Stimulated activated CD8-positive, alpha-beta memory T cell treated with anti-CD3 and anti-CD28 coated beads, Interleukin-7, amount 100 ng/mL, for 1 hour (primary cell): ENCODE data around the gene MED26.

Source experiments
- DNase-seq, 2 donors: peaks; one replicate each; pipeline ENCODE4 v3.0.0-alpha.2; 2020; ENCODE audit warnings: low read depth in 2 of 2

The MED26 gene

DNA sequence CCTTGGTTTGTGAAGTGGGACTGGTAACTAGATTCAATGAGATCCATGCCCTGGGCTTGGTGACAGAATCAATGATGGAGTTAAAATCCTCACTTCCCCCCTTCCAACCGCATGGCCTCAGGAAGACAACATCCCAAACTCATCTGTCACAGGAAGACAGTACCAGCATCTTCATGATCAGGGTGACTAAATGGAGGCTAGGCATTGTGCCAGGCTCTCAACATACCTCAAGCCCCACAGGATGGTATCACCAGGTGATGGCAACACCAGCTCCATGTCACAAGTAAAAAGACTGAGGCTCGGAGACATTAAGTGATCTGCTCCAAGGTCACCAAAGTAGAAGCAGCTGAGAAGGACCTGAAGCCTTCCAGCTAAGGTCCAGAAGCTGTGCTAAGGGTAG is 14.2 kb downstream of the MED26 start:
- DNase-seq: no peak

DNA sequence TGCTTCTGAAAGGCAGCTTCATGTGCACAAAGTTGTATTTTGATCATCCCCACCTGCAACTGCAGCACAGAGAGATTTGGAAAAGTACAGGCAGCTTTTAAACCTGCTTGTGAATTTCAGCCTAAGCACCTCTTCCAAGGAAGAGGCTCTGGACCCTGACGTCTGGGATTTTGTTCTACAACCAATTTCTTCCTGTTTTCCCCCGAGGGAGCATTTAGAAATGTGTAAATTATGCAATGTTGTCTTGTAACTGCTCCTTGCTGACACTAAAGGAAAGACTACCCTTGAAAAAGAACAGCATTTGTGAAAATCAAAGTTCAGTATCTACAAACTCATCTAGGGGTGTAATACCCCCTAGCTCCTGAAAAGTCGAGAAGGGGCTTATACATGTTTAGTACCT is 15.4 kb downstream of the MED26 start:
- DNase-seq: no peak

DNA sequence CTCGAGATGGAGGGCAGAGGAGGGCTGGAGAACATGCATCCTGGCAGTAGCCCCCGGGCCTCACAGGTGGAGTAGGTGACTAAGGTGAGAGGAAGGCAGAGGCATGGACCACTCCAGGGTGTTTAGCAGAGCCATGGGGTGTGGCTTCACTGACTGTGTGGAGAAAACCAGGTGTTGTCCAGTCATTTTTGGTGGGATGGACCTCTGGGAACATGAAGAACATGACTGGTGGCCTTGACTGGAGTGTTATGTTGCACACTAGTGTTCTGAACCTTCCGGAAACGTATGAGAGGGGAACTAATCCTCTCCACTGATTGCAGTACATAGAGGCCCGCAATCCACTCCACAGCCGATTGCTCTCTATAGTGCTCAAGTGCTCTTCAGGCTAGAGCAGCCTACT is 16.9 kb downstream of the MED26 start:
- no peak for DNase-seq

DNA sequence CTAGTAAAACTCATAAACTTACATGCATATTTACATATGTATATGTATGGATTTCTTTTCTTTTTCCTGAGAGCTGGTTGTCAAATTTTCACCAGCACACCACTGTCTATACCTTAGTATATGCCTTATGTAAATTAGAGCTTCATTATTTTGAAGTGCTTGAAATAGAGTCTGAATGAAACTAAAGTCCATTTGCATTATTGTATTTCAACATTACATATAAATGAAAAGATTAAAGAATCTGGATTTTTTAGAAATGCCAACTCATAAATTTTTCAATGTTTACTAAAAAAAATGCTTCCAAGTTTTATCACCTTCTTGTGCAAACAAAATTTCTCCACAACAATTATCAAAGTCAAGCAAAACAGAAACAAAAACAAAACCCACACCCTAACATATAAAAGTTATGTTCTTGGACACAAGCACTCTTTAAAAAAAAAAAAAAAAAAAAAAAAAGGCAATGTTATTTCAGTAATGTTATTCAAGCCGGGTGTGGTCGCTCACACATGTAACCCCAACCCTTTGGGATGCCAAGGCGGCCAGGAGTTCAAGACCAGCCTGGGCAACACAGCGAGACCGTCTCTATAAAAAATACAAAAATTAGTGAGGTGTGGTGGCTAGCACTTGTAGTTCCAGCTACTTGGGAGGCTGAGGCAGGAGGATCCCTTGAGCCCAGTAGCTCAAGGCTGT is 18.3 kb downstream of the MED26 start:
- DNase-seq: no peak

DNA sequence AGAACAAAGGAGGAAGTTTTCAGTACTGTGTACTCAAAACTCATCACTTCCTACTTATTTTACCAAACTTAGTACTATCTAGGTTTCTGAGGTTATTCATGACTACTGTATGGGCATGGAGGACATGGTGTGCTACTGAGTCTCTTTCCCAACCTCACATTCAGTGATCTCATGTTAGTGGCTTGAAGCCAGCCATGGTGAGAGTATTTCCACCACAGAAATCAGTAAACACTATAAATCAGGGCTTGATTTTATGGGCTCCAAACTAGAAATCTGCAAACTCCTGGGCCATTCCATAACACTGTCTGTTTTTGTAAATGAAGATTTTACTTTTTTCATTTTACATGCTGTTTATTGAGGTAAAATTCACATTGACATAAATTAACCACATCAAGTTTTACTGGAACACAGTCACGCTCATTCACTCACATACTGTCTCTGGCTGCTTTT is 19.7 kb downstream of the MED26 start:
- DNase-seq: no peak

DNA sequence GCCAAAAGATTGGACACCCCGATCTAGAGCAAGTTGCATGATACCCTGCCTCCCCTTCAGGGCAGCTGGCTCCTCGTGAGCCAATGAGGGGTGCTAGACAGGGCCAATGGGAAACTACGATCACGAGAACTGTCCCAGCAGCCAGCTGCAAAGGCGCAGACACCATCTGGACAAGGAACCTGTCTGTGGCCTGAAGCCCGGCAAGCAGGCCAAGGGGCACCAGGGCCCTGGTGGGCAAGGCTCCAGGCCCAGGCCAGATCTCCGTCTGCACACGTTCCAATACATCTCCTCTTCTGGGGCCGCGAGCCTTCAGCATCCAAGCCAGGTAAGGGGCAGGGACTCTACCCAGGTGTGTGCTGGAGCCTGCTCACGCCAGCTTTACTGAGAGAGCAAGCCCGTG is 20.2 kb downstream of the MED26 start:
- no peak for DNase-seq

DNA sequence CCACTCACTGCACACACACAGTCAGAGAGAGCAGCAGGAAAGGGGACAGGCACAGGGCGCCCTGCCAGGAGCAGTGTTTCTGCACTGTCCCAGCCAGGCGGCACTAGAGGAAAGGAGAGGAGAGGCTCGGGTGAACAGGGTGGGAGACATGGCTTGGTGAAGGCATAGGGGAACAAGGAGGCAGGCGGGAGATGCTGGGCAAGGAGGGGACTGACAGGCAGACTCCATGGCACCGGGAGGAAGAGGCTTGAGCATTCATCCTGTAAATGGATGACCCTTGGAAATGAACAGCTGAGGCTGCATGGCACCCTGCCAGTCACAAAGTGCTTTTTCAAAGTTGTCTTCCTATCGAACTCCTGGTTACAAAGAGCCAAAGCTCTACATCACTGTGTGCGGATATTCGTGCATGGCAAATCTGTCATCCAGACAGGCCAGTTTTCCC is 22.4 kb downstream of the MED26 start:
- DNase-seq: no peak

DNA sequence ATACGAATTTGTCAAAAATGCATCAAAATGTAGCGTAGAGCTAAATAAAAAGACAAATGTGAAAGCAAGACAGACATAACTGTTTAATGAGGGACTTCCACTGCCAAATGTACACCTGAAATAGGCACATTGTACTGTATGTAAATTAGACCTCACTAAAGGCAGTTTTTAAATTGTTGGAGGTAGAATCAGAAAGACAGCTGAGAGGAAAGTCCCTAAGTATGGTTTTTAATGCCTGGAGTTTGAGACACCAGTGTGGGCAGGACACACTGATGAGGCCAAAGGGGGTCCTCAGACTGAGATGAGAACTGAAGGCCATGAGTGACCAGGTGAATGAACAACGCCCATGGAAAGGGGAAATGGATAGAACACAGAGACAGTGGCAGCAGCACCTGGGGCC is 22.9 kb downstream of the MED26 start:
- DNase-seq: no peak

DNA sequence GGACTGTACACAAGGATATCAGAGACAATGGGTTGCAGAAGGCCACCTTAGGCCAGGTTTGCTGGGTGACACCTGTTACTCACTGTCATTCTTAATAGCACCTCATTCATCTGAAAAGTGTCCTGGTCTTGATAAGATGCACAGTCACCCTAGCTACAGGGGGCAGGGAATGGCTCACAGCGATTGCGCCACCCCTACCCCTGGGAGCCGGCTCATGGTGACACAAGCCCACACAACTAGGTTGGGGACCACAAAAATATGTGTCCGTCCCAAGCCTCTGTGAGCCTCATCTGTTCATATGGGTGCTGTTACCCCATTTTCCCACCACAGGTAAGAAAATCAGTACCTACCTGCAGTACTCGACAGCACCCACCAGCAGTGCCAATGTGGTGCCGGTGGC is 23.4 kb downstream of the MED26 start:
- no peak for DNase-seq

DNA sequence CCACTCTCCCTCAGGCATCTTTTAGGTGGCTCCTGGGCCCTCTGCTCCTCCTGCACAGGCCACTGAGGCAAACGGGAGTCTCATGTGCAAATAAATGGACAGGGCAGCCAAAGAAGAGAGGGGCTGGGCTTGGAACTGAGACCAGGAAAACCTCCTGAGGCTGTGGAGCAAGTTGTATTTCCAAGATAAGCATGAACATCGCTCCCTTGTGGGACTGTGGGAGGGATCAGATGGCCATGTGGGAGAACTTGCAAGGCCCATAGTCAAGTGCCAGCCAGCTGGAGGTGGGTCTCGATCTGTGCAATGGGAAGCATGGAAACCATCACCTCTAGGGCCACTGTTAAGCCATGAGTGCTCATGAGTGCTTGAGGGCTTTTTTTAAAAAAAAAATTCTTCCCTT is 24.9 kb downstream of the MED26 start:
- DNase-seq: no peak

DNA sequence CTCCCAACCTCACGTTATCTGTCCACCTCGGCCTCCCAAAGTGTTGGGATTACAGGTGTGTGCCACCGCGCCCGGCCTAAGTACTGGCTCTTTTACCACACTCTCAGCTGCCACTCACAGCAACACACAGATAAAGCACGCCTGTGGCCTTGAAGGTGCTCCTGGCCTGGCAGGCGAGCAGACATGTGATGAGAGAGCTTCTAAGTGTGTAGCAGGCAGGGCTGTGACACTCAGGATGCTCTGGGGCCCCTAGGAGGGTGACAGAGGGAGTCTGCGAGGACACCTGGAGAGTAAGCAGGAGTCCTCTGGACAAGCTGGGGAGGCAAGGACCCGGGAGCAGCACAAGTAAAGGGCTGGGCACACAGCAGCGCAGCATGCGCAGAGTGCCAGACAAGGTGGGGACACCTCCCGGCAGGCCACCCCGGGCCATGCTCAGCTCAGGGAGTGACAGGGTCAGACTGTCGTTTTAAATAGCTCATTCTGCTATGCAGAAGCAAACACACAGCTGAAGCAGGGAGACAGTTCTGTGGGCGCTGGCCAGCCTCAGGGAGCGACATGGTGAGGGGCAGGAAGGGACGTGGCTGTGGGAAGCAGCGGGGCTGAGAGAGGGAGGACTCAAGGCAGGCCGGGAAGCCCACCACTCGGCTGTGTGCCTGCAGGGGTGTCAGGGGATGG is 26.5 kb downstream of the MED26 start:
- DNase-seq: no peak

DNA sequence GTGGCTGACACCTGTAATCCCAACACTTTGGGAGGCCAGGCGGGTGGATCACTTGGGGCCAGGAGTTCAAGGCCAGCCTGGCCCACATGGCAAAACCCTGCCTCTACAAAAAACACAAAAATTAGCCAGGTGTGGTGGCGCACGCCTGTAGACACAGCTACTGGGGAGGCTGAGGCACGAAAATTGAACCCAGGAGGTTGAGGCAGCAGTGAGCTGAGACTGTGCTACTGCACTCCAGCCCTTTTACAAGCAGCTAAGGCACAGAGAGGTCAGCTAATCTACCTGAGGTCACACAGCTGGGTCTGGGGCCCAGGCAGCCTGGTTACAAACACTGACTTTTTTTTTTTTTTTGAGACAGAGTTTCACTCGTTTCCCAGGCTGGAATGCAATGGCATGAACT is 27.2 kb downstream of the MED26 start:
- DNase-seq: no peak

DNA sequence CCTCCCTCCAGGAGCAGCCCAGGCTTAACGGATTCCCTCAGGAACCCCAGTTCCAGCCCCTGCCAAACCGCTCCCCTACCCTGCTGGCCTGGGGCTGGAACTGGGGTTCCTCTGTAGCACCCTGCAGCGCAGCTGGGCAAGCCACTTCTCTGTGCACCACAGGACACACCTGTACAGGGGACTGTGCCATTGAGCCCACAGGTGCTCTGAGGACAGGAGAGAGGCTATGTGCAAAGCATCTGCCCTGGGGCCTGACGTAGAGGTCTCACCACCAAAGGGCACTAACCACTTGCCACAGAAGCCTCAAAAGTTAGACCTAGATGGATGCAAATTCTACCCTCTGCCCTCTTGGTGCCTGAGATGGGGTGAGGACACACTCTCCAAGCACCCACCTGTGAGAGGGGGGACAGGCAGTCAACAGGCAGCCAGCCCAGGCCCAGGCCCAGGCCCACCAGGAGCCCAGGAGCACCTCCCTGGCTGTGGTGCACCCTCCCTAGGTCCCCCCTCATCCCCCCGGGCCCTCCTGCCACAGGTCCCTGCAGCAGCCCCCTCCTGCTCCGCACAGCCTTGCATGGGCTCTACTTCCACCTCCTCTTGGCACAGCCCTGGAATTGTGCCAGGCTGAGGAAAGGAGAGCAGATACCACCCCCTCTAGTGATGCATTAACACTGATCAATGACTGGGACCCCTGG is 28.2 kb downstream of the MED26 start:
- DNase-seq: no peak

DNA sequence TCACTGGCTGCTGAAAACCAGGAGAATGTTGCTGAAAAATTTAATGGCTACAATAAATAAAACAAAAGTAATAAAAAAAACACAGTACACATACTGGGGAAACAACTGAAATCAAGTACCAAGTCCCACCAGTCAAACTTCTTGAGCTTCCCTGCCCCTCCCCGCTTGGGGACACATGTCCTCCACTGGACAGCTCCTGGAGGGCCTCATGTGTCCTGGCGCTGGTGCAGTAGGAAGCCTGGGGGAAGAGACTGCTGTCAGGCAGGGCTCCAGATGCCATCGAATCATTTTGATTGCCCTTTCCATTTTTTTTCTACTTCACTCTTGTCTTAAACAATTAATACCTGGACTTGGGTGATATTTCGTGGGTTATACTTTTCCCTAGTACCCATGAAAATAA is 29.2 kb downstream of the MED26 start:
- no peak for DNase-seq

DNA sequence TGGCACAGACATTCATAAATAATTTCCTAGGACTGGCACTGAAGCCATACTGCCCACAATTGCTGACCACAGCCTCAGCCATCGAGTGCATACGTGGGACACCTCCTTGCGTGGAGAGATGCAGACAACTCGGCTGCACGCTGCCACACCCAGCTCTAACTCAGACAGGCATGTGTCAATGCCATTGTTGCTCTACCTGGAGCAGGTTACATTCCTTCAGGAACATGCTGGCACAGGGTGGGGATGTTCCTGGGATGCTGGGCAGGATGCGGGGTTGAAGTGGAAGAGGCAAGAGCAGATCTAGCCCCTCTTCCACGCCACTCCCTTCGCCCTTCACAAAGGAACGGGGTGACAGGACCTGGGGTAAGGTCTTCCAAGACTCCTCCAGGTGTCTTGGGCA is 31.6 kb downstream of the MED26 start:
- DNase-seq: no peak

DNA sequence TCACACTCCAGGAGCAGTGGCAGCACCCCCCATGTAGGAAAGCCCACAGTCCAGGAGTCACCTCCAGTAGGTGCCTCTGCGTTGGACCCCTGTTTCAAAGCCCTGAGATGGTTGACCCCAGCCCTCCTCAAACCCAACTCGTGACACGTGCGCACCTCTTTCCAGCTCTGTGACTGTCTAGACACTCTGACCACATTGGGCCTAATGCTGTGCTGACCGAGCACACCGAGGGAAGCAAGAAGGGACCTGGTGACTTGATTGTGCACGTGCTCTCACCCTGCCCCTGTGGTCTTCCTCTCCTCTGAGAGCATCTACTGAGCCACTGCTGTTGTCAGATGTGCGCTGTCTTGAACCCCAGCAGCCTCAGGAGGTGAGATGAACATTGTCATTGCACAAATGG is 32.9 kb downstream of the MED26 start:
- no peak for DNase-seq

DNA sequence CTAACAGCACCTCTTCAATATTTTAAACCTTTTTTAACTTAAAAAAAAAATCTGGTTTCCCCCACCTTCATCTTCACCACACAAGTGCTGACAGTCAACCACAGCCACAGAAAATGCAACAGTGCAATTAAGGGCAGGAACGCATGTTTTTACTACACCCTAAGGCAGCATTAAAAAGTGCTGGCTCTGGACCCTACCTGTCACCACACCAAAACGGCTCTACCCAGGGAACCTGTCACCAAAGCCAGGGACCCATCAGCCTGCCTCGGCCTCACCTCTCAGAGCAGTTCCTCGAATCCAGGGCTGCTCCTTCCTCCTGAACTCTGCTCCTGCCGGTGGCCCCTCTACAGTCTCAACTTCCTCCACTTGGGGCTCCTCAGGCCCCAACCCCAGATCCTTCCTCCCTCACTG is 33.3 kb downstream of the MED26 start:
- no peak for DNase-seq

DNA sequence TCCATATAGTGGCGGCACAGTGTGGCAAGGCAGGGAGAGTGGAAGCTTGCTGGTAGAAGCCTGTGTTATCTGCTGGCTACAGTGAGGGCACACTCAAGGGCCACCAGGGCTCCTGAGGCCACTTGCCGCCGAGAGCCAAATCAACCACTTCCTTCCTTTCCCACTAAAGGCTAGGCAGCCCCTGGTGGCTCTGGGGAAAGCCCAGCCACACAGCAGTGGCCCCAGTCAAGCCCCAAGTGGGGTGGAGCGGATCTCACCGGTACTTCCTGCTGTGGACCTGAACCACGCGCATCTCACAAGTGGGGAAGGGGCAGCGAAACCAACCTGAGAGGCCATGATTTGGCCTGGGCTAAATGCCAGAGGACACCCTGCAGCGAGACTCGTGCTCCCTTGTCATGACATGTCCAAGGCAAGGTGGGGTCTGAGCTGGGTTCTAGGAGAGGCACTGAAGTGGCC is 33.8 kb downstream of the MED26 start:
- DNase-seq: peak in 1 of 2 donors; percentile 23

DNA sequence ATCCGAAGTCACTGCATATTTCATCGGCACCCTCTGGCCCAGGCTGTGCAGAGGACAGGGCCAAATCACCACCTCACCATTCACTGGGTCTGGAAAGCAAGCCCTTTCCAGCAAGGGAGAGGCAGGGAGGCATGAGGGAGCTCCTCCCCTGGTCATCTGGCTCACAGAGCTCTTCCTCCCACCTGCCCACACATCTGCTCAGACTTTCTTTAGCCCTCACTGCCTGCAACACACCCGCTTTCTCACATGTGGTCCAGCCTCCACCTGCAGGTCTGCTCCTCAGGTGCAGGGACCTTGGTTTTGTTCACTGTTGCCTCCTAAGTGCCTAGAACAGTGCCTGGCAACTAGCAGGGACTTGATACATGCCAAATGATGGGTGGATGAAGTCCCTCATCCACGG is 34.8 kb downstream of the MED26 start:
- DNase-seq: no peak

DNA sequence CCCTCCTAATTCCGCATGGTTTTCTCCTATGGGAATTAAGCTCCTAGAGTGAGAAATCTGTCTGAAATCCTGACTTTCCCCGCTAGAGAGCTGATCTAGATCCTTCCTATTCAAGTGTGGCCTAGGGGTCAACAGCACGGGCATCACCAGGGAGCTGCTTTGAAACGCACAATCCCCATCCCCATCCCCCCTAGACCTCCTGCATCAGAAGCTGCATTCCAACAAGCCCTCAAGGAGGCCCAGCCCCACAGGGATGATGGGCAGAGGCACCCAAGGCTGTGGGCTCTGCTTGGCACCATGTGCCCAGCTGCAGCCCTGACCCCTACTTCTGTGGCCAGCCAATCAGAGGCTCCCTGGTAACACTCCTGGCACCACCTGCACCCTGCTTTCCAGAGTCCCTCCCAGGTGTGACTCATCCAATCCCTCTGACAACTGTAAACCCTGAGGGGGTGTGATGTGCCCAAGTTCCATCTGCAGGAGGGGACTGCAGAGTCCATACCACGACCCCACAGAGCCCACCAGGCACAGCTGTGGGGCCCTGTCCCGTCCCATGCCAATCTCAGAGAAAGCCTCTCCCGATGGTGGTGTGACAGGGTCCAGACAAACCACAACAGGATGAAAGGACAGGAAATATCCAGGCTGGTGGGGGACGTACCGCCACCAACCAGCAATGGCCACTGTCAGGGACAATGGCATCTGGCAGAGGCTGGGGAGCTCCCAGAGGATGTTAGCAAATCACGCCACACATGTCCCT is 36.0 kb downstream of the MED26 start:
- DNase-seq: no peak

DNA sequence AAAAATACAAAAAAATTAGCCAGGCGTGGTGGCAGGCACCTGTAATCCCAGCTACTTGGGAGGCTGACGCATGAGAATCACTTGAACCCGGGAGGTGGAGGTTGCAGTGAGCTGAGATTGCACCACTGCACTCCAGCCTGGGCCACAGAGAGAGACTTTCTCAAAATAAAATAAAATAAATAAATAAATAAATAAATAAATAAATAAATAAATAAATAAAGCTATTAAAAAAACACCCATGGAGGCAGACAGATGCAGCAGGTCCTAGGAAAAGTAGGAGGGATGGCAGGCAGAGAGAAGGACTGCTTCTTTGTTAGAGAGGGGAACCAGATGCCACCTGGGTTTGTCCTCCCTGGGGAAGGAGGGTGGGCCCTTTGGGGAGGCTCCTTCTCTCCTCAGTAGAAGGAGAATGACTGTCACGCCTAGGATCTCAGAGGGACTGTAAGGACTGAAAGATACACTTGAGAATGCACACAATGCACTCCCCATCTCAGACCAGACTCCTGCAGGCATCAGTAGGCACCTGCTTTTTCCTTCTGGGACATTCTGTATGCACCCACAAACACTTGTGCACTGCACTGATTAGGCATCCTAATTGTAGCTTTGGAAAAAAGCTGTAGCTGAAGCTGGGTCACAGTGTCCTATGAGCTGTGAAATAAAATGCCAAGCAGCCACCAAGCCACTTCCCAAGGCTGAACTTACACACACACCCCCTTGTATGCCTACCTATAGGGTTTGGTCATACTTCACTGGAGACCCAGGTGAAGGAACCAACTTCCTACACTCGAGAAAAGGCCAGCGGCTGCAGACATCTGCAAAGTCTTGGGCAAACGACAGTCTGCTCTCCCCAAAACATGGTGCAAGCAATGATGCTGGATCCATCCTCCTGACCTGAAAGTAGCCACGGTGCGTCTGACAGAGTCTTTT is 36.9 kb downstream of the MED26 start:
- DNase-seq: no peak
